SJCRH30 (cell line): ENCODE measurements around the gene XPNPEP3. TPM values are rescaled to one million over a fixed set of nuclear protein-coding genes. Genes with fewer than 3 reads are reported as not detected.

Source experiments
- DNase-seq, 2 experiments: peaks; one replicate each; pipeline ENCODE4 v3.0.0-alpha.2; 2015 to 2020
- H3K27ac ChIP-seq: fragments of 250-450 bp; sonication (Bioruptor Pico); 2 replicates; pipeline ENCODE4 v1.5.1; 2020; ENCODE audit warnings: mild to moderate bottlenecking, moderate library complexity
- H3K27me3 ChIP-seq: fragments of 250-450 bp; sonication (Bioruptor Pico); 2 replicates; pipeline ENCODE4 v1.5.1; 2020; ENCODE audit warnings: mild to moderate bottlenecking, moderate library complexity
- H3K36me3 ChIP-seq: fragments of 250-450 bp; sonication (Bioruptor Pico); 2 replicates; pipeline ENCODE4 v1.5.1; 2020; ENCODE audit warnings: mild to moderate bottlenecking, moderate library complexity
- H3K4me1 ChIP-seq: fragments of 250-450 bp; sonication (Bioruptor Pico); 2 replicates; pipeline ENCODE4 v1.5.1; 2020; ENCODE audit warnings: mild to moderate bottlenecking, moderate library complexity
- H3K4me3 ChIP-seq: fragments of 250-450 bp; sonication (Bioruptor Pico); 2 replicates; pipeline ENCODE4 v1.5.1; 2020; ENCODE audit warnings: mild to moderate bottlenecking, moderate library complexity
- H3K9me3 ChIP-seq: fragments of 250-450 bp; sonication (Bioruptor Pico); replicated peaks from 2 replicates; pipeline ENCODE4 v1.5.1; 2020; ENCODE audit warnings: mild to moderate bottlenecking, moderate library complexity
- total RNA-seq: library from RNA; depleted of rRNA; stranded (reverse); fragments of >200 nt; shearing (Covaris generic); gene quantifications from 2 replicates; pipeline ENCODE4 v1.2.3, GENCODE V29; 2014; rRNA removed

The XPNPEP3 gene
- total RNA-seq, 1 experiment from 2014 or later = 18.2 TPM

DNA sequence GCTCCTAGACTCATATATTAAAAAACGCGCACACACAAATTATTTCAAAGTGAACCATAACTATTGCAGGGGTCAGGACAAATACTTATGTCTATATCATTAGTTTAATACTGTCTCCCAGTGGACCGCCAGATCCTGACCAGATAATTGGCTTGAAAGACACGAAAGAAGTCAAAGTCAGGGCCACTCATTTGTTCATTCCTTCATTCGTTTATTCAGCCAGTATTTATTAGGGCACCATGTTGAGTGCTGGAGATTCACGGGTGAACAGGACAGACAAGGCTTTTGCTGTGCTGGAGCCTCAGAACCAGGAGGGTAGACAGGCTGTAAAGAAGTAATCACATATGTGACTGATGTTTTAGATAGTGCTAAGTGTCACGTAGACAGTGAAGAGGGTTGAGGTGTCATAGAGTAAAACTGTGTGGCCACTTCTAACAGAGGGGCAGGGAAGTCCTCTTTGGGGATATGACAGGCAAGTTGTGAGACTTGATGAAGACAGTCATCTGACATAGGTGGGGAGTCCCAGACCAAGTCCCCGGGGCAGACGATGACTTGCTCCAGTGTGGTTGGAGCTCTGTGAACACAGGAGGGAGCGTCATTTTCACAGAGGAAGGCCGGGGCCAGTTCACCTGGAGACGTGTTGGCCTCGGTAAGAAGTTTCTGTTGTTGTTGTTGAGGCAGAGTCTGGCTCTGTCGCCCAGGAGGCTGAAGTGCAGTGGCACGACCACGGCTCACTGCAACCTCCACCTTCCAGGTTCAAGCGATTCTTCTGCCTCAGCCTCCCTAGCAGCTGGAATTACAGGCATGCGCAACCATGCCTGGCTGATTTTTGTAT lies 120.1 kb downstream of the XPNPEP3 start:
- no peak for DNase-seq
- H3K27me3 ChIP-seq = no peaks in the 10 kb centered on the region

DNA sequence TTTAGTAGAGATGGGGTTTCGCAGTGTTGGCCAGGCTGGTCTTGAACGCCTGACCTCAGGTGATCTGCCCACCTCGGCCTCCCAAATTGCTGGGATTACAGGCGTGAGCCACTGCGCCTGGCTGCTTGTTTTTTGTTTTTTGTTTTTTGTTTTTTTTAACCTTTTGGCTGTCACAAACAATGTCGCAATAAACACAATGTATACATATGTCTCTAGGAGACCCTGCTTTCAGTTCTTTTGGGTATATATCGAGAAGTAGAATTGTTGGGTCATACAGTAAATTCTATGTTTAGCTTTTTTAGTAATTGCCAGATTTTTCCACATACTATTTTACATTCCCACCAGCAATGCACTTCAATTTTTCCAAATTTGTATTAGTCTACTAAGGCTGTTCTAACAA lies 122.2 kb downstream of the XPNPEP3 start:
- no peaks in the 10 kb centered on the region for H3K4me1 ChIP-seq
- no peaks in the 10 kb centered on the region for H3K27me3 ChIP-seq
- no peak overlapping the region for H3K27ac ChIP-seq
- DNase-seq = no peak
- no peaks in the 10 kb centered on the region for H3K36me3 ChIP-seq
- H3K9me3 ChIP-seq = no peaks in the 10 kb centered on the region
- H3K4me3 ChIP-seq = no peak overlapping the region

More for the DNA sequence above, 120.1 kb downstream of the XPNPEP3 start:
- Histone ChIP-seq H3K36me3 (0 out of 2 replicates have a peak, but pooled peaks cover 4% of the 10 kb centered on the region), H3K9me3 (no peaks in the 10 kb centered on the region), H3K4me1 (no peaks in the 10 kb centered on the region), H3K27ac (no peak overlapping the region), H3K4me3 (no peak overlapping the region)

DNA sequence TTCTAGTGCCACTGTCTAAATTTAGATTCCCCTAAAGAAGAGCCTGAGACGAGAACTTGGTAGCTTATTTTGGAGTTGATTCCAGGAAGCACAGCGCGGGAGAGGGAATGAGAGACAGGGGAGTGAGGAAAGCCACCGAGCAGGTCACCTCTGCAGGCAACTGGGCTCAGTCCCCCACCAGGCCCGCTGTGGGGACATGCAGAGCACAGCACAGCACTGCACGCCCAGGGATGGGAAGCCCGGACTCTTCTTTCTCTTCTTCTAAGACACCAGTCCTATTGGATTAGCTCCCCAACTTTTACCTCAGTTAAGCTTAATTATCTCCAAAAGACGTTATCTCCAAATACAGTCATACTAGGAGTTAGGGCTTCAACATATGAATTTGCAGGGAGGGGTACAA lies 122.9 kb downstream of the XPNPEP3 start:
- Histone ChIP-seq H3K9me3 (no peaks in the 10 kb centered on the region), H3K4me1 (no peaks in the 10 kb centered on the region)

More for the DNA sequence above, 122.9 kb downstream of the XPNPEP3 start:
- Histone ChIP-seq H3K36me3 (no peaks in the 10 kb centered on the region), H3K27ac (no peak overlapping the region), H3K4me3 (no peak overlapping the region), H3K27me3 (no peaks in the 10 kb centered on the region)
- DNase-seq = no peak

Other genes starting within 250 kb of the XPNPEP3 start
- 12.3 and 16.0 TPM in 2 replicates for gene MRTFA, start 220.4 kb upstream of the XPNPEP3 start, total RNA-seq
- 11.2 and 12.0 TPM in 2 replicates for gene MCHR1, start 177.7 kb upstream of the XPNPEP3 start, total RNA-seq
- gene SLC25A17, start 37.8 kb upstream of the XPNPEP3 start, total RNA-seq = 37.0 and 37.9 TPM in 2 replicates
- gene ST13, start 509 bp upstream of the XPNPEP3 start, total RNA-seq = 245 and 285 TPM in 2 replicates
- not detected in 2 replicates for gene DNAJB7, start 5.0 kb downstream of the XPNPEP3 start, total RNA-seq
- 76.8 and 83.4 TPM in 2 replicates for gene RBX1, start 94.2 kb downstream of the XPNPEP3 start, total RNA-seq
- gene EP300, start 235.4 kb downstream of the XPNPEP3 start, total RNA-seq = 27.5 and 29.7 TPM in 2 replicates